ENCODE data around the gene FTO.

Gene FTO

DNA sequence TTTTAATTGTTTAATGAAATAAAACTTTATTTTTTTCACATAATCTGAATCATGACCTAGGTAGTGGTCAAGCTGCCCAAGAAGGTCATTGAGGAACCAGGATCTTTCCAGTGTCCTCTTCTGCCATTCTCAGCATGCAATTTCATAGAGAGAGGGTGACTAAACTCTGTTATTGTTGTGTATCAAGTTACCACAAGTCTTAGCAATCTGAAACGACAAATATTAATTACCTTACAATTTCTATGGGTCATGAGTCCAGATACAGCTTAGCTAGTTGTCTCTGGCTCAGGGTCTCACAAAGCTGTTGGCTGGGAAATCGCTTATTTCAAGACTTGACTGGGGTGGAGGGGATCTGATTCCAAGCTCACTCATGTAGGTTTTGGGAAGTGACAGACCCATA lies 37.6 kb downstream of the FTO start:
- H3K4me3 ChIP-seq (ENCODE audit: control insufficient read depth, low read depth, low read length) = no peak overlapping the region
- TF ChIP-seq, protein P1, sequence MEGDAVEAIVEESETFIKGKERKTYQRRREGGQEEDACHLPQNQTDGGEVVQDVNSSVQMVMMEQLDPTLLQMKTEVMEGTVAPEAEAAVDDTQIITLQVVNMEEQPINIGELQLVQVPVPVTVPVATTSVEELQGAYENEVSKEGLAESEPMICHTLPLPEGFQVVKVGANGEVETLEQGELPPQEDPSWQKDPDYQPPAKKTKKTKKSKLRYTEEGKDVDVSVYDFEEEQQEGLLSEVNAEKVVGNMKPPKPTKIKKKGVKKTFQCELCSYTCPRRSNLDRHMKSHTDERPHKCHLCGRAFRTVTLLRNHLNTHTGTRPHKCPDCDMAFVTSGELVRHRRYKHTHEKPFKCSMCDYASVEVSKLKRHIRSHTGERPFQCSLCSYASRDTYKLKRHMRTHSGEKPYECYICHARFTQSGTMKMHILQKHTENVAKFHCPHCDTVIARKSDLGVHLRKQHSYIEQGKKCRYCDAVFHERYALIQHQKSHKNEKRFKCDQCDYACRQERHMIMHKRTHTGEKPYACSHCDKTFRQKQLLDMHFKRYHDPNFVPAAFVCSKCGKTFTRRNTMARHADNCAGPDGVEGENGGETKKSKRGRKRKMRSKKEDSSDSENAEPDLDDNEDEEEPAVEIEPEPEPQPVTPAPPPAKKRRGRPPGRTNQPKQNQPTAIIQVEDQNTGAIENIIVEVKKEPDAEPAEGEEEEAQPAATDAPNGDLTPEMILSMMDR (IDR thresholded peaks at IDR 0.05; ENCODE audit: control insufficient read depth, insufficient read depth, low read depth, low read length, missing control alignments) = no peak

GRCh38 chr16:53743149-53743566 lies 39.2 kb downstream of the FTO start:
- TF ChIP-seq, protein P1 (IDR thresholded peaks at IDR 0.05; ENCODE audit: control insufficient read depth, insufficient read depth, low read depth, low read length, missing control alignments) = peak; percentile 60
- H3K4me3 ChIP-seq (ENCODE audit: control insufficient read depth, low read depth, low read length) = no peak overlapping the region
- no peak for DNase-seq (ENCODE audit: low read depth)

More for the DNA sequence above, 37.6 kb downstream of the FTO start:
- no peak for DNase-seq (ENCODE audit: low read depth)

DNA sequence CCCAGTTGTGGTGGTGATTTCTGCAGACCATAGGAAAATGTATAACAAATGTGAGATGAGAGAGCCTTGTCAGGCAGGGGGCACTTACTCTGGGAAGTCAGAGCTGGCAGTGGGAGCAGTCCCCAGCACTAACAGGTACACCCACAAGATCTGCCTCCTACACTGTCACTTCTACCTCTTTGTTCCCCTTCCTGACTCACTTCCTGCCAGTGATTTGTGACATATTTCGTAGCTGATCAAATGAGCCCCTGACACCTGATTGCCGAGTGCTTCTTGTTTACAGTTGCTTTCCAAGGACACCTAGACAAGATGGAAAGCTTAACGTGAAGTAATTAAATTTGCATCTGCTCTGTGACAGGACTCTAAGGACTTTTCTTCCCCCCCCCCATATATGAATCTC lies 40.5 kb downstream of the FTO start:
- DNase-seq (ENCODE audit: low read depth) = no peak
- H3K4me3 ChIP-seq (ENCODE audit: control insufficient read depth, low read depth, low read length) = no peak overlapping the region
- TF ChIP-seq, protein P1 (IDR thresholded peaks at IDR 0.05; ENCODE audit: control insufficient read depth, insufficient read depth, low read depth, low read length, missing control alignments) = no peak

GRCh38 chr16:53745086-53745485 lies 41.1 kb downstream of the FTO start:
- TF ChIP-seq, protein P1 (IDR thresholded peaks at IDR 0.05; ENCODE audit: control insufficient read depth, insufficient read depth, low read depth, low read length, missing control alignments) = no peak
- H3K4me3 ChIP-seq (ENCODE audit: control insufficient read depth, low read depth, low read length) = no peak overlapping the region
- DNase-seq (ENCODE audit: low read depth) = peak; percentile 43

DNA sequence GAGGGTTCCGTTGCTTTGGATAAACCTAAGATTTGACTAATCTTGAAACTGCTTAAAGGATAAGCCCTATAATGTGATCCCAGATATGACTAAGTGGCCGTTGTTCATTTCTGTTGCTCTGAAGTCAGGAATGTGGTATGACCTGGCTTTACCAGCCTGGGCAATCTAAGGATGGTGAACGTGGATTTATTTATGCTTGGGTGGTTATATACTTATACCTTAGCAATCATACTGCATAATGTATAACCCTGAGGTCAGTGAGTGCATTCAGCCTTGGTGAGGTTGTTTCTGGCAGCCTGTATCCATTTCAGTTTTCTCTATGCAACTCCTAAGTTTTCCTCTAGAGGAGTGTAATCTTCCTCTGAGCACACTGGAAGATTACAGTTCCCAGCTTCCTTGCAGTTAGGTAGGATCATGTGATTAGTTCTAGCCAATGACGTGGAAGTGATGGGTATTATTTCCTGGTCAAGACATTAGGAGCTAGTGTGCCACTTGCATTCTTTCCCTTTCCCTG lies 41.9 kb downstream of the FTO start:
- DNase-seq (ENCODE audit: low read depth) = no peak
- TF ChIP-seq, protein P1 (IDR thresholded peaks at IDR 0.05; ENCODE audit: control insufficient read depth, insufficient read depth, low read depth, low read length, missing control alignments) = peak; percentile 44
- no peak overlapping the region for H3K4me3 ChIP-seq (ENCODE audit: control insufficient read depth, low read depth, low read length)

GRCh38 chr16:53752560-53752959 lies 48.6 kb downstream of the FTO start:
- DNase-seq (ENCODE audit: low read depth) = no peak
- TF ChIP-seq, protein P1 (IDR thresholded peaks at IDR 0.05; ENCODE audit: control insufficient read depth, insufficient read depth, low read depth, low read length, missing control alignments) = no peak
- no peak overlapping the region for H3K4me3 ChIP-seq (ENCODE audit: control insufficient read depth, low read depth, low read length)

DNA sequence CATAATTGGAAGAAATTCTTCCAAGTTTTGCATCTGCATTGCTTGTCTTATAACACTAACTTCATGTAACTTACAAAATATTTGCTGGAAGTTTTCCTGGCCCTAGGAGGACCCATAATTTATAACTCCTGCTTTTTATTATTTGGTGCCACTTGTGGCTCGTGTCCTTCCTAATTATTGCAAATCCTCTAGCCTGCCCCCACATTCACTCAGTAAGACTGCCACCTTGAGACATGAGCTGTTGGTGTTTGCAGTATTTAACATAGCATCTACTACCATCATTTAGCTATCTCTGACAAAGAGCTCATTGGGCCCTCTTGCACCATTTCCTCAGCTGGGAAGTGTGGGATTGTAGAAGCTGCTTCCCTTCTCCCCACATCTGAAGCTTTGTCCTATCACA lies 49.5 kb downstream of the FTO start:
- TF ChIP-seq, protein P1 (IDR thresholded peaks at IDR 0.05; ENCODE audit: control insufficient read depth, insufficient read depth, low read depth, low read length, missing control alignments) = no peak
- no peak for DNase-seq (ENCODE audit: low read depth)
- H3K4me3 ChIP-seq (ENCODE audit: control insufficient read depth, low read depth, low read length) = no peak overlapping the region

Data from AG09309 (cell line).